ENCODE results near the gene GUCA2A.

GUCA2A gene

DNA sequence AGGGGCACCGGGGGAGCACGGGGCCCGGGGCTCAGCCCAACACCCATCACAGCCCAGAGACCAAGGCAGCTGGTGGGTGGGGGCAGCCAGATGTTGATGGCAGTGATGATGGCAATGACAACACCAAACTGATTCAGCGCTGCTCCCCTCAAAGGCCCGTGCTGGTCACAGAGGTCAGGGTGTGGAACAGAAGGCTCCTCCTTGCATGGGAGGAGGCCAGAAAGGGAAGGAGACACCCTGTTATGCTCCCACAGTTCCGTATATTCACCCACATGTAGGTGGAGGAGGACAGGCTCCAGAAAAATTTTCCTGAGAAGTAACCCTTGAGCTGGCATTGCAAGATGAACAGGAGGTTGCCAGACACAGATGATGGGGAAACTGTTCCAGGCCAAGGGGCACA, 10.9 kb downstream of the GUCA2A start:
- no peak for DNase-seq

GRCh38 chr1:42152907-42153600, 11.5 kb downstream of the GUCA2A start, which contains the start of gene GUCA2B:
GUCA2B (plus strand) TSS chr1:42153410; CDS start chr1:42153451, 41 bp downstream.
- DNase-seq, result no peak

DNA sequence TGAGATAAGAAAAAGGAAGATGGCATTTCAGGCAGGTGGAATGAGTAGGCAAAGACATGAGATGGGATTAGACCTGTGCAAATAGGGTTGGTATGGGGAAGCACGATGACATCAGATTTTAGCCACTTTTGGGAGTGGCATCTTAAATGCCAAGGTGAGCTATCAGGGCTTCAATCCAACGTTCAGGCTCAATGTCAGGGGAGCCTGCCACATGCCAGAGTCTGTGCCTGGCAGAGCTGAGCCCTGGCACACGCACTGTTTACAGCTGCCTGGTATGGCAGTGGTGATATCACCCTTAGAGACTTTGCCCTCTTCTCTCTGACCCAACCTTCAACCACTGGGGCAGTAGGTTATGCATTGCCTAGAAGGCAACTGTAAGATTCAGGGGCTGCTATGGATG, 12.4 kb downstream of the GUCA2A start:
- no peak for DNase-seq

DNA sequence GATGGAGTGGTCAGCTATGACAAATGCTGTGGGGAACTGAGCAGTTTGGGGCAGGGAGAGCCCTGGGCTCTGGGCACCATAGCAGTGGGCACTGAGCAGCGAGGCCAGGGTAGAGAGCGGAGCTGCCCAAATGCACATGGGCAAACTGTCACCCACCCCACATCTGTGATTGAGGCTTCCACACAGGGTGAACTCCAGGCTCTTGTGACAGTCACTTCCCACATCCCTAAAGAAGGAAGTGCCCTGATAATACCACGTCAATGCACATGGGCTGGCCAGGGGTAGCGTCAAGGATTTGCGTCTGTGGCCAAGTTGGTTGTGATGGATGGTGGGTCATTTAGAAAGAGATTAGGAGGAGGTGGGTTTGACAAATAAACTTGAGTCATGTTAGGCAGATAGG, 13.9 kb downstream of the GUCA2A start:
- no peak for DNase-seq

GRCh38 chr1:42148166-42148565, 16.4 kb downstream of the GUCA2A start:
- no peak for DNase-seq

DNA sequence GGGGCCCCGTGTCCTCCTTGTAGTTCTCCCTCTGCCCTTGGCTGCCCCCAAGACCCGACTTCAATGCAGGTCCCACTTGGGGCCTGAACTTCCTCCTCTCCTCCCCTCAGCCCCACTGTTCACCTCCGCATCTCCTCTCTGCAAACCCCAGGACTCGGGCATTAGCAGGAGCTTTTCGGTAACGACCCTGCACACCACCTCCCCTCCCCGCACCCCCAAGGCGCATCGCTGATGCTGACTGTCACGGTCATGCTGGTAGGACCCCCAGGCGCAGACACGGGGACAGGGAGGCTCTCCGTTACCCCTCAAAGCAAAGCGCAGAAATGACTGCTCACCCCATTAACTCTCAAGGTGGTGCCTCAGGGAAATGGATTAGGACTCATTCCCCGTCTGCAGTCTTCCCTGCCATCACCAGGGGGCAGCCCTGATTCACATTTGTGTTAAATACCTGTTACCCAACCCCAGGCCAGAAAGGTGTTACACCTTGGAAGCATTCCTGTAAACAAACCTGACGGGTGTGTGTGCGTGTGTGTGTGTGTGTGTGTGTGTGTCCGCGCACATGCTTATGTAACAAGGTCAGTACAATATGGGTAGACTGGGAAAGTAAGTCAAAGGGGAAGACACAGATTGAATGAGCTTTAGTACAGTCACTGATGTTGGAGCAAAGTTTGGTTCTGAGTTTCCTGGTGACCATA, 17.8 kb downstream of the GUCA2A start:
- DNase-seq, result peak; percentile 49

GRCh38 chr1:42145764-42146625, 18.6 kb downstream of the GUCA2A start:
- peak; percentile 34 for DNase-seq

DNA sequence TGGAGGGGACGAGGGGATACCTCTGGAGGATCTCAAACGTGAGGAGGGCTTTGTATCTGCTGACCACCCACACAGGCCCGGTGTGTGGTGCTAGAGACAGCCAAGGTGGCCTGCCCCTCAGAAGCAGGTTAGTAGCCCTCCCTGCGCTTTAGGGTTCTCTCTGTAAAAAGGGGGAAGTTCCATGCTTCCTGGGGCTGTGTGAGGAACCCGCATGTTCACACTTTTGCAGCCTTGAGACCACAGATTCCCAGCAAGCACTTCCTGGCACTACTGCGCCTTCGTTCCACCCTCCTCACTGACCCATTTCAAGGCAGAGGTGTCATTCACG, 19.2 kb downstream of the GUCA2A start:
- DNase-seq, result no peak

GRCh38 chr1:42144711-42145388, 19.7 kb downstream of the GUCA2A start:
- DNase-seq, result no peak

GRCh38 chr1:42143896-42144710, 20.4 kb downstream of the GUCA2A start:
- no peak for DNase-seq

DNA sequence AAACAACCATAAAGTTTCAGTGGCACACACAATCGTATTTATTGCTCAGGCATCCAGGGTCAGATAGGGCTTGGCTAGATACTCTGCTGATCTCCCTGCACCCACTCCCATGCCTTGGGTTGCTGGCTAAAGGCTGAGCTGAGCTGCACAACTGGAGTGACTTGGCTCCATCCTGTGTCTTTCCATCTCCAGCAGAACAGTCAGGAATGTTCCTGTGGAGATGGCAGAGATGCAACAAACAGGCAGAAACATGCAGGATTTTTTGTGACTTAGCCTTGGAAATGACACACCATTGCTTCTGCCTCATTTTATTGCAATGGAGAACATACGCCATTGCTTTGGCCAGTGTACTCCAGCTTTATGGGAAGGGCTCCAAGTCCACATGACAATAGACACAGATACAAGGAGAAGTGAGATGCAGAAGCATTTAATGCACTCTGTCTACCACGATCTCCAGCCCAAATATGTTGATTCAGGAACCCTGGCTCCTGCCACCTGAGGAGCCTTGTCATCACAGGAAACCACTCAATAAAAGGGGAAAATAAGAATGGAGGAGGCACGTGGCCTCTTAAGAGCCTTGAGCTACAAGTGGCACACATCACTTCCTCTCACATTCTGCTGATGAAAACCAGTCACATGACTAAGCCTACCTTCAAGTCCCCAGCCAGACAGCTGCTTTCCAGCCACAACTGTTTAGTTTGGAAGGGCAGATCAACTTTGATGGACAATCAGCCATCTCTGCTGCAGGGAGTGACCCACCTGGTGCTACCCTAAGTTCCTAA, 21.5 kb downstream of the GUCA2A start:
- DNase-seq, result no peak

DNA sequence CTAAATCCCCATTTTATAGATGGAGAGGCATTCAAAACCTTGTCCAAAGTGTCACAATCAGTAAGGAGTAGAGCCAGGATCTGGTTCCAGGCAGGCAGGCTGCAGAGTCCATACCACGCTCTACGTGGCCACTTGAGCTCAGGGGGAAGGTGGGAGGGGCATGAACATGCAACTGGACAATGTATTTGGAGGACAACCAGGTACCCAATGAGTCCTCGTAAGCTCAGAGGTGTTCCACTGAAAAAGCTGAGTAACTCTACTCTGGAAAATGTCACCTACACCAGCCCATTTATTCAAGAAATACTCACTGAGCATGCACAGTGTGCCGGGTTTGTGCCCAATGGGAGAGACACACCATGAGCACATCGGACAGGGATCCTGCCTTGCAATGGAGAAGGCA, 22.6 kb downstream of the GUCA2A start:
- no peak for DNase-seq

GRCh38 chr1:42140191-42140590, 24.4 kb downstream of the GUCA2A start:
- no peak for DNase-seq

GRCh38 chr1:42139444-42139843, 25.1 kb downstream of the GUCA2A start:
- DNase-seq, result no peak

- DNase-seq, result no peak
These were observed 26.0 kb downstream of the GUCA2A start for GRCh38 chr1:42138586-42138985.

GRCh38 chr1:42137766-42138165, 26.8 kb downstream of the GUCA2A start:
- no peak for DNase-seq

DNA sequence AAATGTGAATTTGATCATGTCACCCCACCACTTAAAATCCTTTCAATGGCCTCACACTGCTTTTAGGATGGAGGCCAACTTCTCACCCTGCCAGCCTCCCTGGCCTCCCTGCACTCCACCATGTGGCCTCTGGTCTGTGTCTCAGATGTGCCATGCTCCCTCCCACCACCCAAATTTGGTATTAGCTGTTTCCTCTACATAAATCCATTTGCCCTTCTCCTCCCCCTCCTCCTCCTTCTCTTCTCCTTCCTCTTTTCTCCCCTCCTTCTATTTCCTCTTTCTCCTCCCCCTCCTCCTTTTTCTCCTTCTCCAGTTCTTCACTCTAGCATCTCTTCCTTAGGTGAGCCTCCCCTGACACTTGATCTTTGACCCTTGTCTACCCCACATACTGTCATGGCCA, 28.1 kb downstream of the GUCA2A start:
- no peak for DNase-seq

GRCh38 chr1:42135426-42135825, 29.1 kb downstream of the GUCA2A start:
- no peak for DNase-seq

GRCh38 chr1:42133809-42134526, 30.6 kb downstream of the GUCA2A start:
- no peak for DNase-seq

- DNase-seq, result no peak
These were observed 31.2 kb downstream of the GUCA2A start for GRCh38 chr1:42133390-42133789.
